ENCODE data around the gene EIF2B2.

DNA sequence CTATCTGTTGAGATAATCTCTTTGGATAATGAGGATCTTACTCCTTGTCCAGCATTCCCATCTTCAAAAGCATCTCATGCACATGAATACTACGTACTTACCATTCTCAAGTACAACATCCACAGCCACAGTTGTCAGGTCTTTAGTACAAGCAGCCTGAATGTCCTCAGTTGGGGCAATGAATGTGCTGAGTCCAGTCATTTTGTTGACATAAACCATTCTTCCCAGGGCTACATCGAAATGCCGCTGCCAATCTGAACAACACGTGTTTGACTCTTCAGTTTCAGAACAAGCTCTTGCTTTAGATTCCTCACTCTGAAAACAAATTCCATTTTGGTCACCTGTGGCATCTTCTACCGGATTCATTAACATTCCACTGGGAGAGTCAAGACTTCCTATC, 43.6 kb downstream of the EIF2B2 start:
- no peak for TF ChIP-seq POLR2A (IDR thresholded peaks at IDR 0.05; ENCODE audit: low read depth, low read length)
- no peak for TF ChIP-seq POLR2AphosphoS5 (IDR thresholded peaks at IDR 0.05; ENCODE audit: low read depth, low read length)

All from GM12892 (cell line).